Measurements from ENCODE around the gene SLC35F5.
"Not testable (repeated sequence)": the region's sequence is repeated elsewhere in the genome, so short reads cannot be mapped to it uniquely, and the experiment has no call there.

SLC35F5 gene

DNA sequence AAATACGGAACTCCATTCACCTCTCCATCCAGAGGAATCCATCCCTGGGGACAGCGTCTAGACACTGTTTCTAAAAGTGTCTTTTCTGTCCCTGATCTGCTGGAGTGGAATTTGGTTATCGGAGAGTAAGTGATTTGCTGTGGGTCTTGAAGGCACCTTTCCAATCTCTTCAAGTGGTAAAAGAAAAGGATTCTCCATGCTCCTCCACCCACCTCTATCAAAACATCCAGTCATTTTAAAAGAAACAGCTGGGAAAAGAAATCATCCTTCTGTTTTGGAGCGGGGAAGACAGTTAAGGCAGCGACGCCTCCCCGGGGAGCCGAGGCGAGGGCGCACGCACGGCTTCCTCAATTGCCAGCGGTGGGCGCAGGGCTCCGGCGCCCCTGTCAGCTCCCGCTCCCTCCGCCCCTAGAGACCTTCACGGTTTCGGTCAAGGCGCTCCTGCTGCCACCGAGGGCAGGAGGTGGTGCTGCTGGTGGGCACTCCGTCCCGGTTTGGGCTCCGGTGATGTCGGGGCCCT lies 547 bp downstream of the SLC35F5 start:
- DNase-seq: peak; percentile 40

DNA sequence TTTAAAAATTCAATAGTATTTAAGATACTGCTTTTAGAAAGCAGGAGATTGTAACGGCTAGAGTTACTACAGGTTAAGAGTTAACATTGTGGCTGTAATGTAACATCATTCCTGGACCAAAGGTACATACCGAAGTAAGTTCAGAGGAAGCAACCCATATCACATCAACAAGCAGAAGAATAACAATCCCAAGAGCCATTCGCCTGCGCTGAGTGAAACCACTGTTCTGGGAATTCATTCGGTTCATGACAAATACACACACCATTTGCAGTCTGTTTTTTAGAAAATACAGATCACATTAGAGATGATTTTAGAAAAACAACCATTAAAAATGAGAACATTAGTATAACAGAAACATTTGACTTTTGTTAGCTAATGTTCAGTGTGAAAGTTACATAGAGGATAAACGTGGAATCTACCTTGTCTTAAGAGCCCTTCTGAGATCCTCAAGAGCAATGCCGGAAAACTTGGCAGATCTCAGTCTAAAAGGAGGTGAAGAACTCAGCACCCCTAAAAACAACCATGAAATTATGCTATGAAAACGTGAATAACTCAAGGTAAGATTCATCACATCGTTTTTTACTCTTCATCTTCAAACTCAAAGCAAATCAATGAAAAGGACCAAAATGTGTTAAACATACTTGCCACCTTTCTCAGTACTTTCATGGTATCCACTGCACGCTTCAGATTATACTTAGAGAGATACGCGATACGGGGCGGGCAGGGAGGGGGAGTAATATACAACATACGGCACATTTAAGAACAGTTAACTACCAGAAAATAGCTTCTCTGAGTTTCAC lies 1.2 kb downstream of the SLC35F5 start:
- no peak for DNase-seq

DNA sequence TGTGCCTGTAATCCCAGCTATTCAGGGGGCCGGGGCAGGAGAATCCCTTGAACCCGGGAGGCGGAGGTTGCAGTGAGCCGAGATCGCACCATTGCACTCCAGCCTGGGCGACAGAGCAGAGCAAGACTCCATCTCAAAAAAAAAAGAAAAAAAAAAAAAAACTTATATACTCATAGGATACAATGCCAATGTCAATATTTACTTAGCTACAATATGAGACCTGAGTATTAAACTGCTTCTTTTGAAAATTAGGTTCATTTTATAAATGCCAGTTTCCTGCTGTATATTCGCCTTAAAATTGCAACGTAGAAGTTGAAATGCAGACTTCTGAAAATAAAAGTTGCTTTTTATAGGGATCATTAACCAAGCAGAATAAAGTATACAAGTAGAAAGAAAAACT lies 2.3 kb downstream of the SLC35F5 start:
- DNase-seq: no peak

DNA sequence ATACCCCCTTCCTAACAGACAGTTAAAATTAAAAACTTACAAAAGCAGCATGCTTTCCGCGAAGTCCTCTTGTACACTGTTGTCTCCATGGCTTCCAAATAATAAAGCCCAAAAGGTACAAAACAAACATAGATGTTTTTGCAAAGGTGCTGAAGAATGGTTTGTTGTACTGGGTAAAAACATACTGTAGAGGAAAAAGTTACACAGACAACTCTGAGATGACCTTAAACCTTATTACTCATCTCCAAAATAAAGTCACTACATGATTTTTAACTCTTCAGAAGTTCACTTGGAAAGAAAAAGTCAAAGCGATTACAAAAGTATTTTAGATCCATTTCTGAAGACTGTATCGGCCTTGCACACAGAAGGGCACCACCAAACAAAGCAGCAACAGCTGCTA lies 6.1 kb downstream of the SLC35F5 start:
- no peak for DNase-seq

DNA sequence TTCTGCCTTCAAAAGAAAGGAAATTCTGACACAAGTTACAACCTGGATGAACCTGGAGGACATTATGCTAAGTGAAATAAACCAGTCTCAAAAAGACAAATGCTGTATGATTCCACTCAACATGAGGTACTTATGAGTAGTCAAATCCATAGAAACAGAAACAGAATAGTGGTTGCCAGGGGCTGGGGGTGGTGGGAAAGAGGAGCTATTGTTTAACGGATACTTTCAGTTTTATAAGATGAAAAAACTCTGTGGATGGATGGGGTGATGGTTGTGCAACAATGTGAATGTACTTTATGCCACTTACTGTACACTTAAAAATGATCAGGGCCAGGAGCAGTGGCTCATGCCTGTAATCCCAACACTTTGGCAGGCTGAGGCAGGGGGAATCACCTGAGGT lies 15.4 kb downstream of the SLC35F5 start:
- DNase-seq: no peak

DNA sequence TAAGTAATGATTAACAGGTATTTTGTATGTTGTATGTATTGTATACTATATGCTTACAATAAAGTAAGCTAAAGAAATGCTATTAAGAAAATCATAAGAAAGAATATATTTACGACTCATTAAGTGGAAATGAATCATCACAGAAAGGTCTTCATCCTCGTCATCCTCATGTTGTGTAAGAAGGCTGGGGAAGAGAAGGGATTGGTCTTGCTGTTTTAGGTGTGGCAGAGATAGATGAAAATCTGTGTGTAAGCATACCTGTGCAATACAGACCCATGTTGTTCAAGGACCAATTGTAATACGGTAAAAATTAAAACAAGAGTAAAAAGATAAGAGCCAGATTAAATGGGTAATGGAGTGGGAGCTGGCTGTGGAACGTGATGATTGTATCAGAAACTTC lies 16.6 kb downstream of the SLC35F5 start:
- DNase-seq: no peak

DNA sequence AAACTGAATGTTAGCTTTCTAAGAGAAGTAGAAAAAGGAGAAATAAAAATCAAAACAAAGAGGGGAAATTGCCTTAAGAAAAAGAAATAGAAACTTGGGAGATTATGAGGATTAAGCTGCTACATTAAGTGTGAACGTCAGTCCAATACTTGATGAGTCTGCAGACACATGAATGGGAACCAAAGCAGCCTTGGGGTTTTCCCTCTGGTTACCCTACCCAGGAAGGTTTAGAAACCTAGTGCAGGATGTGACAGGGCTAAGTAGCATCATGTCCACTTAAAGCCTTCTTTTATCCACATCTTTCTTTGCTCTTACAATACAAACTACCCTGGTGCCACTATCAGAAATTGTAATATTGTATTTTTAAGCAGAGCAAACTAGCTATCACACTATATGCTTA lies 22.3 kb downstream of the SLC35F5 start:
- no peak for DNase-seq

DNA sequence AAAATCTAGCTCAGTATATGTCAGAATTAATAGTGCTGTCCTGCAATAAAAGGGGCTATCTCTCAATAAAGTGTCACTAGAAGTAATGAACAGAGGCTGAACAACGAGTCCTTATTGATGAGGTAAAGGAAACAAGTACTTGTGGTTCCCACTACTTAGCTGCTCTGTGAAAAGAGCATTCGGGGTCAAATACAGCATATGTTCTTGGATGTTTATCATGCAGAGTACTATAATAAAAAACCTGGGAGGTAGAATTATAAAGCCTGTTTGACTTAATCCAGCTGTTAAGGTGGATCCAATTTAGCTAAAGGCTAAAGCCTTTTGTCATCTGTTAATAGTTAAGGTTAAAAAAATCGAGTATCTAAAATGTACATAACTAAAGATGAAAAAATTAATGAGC lies 32.4 kb downstream of the SLC35F5 start:
- no peak for DNase-seq

DNA sequence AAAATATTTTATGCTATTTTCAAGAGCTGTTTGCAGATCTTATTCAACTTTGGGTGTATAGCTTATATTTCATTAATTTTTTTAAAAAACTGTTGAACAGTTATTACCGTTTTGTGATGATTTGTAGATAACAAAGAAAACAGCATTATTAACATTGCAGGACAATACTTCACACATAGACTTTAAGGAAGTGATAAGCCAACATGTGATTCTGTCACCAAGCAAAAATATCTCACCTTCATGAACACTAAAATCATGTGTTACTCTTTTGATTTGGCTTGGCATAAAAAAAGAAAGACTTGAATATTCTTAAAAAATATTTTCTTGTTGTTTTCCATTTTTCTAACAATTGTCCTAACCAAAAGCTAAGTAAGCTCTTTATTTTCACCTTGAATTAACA lies 33.0 kb downstream of the SLC35F5 start:
- no peak for DNase-seq

DNA sequence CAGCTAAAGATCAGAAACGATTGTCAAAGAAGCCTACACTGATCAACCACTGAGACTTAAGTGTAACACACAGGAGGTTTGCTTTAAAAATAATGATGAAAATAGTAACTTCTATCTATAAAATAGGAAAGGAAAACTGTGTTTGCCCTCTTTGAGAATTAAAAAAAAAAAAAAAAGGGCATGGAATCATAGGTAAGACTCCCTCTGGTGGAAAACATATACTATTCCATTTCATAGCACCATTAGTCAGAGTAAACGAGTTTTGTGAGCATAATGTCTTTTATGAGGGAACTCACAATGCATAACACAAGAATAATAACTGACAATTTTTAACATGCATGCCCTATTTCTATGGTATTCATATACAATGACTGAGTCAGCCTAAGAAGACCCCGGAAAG lies 36.3 kb downstream of the SLC35F5 start:
- no peak for DNase-seq

DNA sequence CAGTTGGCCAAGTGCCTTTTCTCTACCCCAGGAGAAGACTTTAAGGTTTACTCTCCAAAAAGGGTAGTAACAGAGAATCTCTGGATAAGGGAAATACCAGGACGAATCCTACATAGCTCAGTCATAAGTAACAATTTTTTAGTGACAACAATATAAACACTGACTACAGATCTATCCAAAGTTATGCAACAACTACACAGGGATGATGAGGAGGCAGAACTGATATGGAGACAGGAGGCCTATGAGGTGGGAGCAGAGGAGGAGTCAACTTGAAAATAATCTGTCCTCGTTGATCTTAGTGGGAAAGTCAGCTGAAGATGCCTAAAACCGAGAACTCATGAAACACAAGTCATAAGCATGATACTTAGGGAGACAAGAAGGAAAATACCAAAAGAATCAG lies 40.2 kb downstream of the SLC35F5 start:
- no peak for DNase-seq

DNA sequence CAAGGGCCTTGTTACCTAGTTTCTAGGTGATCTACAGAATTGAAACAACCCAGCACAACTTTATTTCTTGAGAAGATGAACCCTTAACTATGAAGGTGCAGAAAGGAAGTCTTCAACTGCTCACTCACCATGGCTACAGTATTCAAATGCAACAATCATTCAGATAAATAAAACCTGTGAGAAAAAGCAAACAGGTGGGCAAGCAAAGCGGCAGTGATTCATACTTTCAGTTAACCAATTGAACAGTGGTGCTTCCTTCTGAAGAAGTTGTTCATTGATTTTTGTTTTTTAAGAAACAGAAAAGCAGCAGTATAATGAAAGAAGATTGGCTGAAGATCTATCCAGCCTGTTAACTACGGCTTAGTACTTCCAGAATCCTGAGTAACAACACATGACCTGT lies 43.5 kb downstream of the SLC35F5 start:
- DNase-seq: no peak

DNA sequence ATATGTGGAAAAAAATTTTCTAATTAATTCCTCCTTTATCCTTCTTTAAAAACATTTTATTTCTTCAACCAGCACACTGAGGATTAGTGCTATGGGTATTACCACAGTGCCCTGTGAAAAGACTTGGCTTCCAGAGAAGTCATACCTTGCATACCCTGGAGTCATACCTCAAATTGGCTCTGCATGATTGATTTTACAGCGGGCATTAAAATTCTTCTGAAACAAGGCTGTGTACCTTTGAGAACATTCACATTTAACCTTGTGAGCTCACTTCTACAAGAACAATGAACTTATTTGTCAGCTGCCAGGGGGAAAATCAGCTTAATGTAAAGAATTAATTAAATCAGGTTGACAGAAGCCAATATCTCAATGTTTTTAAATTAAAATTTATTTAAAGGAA lies 44.6 kb downstream of the SLC35F5 start:
- DNase-seq: no peak

DNA sequence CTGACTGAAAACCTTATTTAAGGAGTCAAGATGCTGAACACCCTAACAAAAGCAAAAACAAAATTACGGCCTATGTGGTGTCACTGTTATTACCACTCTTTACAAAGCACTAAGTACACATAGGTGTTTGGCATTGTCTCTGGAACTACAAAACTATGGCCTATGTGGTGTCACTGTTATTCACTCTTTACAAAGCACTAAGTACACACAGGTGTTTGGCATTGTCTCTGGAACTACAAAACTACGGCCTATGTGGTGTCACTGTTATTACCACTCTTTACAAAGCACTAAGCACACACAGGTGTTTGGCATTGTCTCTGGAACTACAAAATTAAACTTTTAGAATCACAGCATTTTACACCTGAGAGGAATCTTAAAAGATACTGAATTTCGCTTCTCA lies 47.4 kb downstream of the SLC35F5 start:
- DNase-seq: peak; percentile 24

DNA sequence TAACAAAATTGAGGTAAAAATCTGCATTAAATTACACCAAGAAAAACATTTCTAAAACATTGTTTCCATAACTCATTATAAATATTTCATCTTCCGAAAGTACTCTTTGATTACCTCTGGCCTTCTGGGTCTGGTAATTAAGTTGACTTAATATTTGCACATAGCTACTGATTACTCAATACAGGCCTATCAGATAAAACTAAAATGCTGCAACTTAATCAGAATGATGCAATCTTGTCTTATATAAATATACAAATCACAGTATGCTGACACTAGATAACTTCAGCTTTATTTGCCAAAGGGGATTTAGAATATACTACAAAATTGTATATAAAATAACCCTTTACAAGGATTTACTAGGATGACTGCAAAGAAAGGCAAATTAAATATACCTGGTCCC lies 49.3 kb downstream of the SLC35F5 start:
- no peak for DNase-seq

DNA sequence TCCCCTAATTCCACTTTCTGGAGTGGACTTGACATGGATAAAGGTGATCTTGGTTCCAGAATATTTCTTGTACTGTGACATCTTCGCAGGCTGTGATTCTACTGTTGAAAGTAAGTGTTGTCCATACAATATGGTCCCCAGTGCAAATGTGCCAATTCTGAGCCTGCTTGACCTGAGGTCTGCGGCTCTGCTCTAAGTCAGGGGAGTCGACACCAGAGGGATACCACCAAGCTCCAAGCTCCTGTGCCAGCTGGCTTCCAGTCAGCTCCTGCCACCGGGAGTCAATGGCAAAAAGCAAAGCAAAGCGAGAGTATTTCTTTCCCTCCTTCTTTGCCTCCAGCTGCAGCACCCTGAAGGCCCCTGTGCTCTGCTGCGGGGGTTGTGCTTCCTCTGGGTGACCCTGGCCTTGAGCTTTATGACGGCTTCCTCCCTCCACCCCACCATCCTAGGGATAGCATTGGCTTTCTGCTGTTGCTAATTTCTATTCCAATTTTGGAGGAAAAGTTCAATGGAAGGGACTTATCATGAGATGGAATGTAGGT lies 50.4 kb downstream of the SLC35F5 start:
- no peak for DNase-seq

DNA sequence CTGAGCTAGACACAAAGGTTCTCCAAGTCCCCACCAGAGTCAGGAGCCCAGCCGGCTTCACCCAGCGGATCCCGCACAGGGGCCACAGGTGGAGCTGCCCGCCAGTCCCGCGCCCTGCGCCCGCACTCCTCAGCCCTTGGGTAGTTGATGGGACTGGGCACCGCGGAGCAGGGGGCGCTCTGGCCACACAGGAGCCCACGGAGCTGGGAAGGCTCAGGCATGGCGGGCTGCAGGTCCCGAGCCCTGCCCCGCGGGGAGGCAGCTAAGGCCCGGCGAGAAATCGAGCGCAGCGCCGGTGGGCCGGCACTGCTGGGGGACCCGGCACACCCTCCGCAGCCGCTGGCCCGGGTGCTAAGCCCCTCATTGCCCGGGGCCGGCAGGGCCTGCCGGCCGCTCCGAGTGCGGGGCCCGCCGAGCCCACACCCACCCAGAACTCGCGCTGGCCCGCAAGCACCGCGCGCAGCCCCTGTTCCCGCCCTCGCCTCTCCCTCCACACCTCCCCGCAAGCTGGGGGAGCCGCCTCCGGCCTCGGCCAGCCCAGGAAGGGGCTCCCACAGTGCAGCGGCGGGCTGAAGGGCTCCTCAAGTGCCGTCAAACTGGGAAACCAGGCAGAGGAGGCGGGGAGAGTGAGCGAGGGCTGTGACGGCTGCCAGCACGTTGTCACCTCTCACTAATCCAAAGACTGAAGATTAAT lies 52.0 kb downstream of the SLC35F5 start:
- DNase-seq: not testable (repeated sequence)

DNA sequence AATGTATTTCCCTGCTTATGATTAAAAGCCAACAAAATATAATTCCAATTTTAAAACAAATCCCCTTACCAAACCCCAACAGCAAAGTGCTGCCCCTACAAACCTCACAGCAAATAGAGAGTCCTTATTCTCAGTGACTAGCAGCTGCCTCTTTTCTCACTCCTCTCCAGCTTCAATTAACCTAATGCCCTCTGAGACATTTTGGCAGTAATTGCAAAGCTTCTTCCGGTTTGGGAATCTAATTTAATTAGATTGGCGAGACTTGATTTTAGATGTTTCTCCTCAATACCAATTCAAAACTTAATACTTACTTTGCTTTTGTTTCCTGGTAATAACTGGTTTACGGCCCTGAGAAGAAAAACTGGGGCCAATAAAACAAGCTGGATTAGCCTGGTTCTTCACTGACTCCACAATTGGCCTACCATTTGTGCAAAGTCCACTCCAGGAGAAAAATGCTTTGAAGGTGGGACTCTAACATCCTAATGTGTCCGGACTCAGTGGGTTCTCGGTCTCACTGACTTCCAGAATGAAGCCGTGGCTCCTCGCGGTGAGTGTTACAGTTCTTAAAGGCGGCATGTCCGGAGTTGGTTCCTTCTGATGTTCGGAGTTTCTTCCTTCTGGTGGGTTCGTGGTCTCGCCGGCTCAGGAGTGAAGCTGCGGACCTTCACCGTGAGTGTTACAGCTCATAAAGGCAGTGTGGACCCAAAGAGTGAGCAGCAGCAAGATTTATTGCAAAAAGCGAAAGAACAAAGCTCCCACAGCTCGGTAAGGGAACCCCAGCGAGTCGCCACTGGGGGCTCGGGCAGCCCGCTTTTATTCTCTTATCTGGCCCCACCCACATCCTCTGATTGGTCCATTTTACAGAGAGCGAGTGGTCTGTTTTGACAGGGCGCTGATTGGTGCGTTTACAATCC lies 52.8 kb downstream of the SLC35F5 start:
- DNase-seq: no peak

DNA sequence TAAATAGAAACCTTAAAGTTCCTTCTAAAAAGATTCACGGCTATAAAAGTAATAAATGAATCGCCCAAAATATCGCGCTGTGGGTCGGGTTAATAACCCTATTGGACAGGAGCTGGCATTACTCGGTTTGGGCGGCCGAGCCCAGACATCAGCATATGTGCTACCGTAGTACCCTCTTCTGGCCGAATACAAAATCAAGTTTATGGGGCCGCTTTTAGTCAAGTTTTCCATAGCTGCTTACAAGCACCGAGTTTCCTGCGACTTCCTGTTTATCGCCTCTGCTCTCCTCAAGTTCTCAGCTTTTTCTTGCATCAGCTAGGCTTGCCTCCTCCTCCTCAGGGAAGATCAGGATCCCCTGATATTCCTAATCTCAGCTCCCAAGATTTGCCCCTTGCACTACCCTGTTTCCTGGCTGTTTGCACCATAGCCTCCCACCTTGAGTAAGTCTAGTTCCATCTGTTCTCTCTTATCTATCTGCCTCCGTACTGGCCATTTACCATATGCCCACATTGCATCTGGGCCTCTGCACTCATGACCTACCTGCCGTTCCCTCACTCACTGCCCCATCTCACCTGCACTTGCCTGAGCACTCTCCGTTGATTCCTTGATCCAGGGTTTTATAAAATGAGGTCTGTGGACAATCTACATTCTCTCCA lies 56.1 kb downstream of the SLC35F5 start:
- DNase-seq: no peak

DNA sequence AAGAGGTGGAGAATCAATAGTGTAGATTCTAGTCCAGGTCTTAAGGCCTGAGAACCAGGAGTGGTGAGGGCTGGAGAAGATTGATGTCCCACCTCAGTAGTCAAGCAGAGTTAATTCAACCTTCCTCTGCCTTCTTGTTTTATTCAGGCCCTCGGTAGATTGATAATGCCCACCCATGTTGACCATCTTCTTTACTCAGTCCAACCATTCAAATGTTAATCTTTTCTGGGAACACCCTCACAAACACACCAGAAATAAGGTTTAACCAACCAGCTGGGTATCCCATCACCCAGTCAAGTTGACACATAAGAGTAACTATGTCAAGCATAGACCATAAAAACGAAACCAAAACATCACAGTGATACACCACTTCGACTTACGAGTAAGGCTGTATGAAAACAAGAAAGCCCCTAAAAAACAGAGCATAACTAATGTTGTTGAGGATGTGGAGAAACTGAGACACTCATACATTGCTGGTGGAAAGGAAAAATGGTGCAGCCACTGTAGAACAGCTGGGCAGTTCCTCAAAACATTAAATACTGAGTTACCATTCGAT lies 57.5 kb downstream of the SLC35F5 start:
- DNase-seq: no peak

DNA sequence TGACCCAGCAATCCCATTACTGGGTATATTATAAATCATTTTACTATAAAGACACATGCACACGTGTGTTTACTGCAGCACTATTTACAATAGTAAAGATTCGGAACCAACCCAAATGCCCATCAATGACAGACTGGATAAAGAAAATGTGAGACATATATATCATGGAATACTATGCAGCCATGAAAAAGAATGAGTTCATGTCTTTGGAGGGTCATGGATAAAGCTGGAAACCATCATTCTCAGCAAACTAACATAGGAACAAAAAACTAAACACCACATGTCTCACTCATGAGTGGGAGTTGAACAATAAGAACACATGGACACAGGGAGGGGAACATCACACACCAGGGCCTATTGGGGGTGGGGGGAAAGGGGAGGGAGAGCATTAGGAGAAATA lies 58.2 kb downstream of the SLC35F5 start:
- not testable (repeated sequence) for DNase-seq

DNA sequence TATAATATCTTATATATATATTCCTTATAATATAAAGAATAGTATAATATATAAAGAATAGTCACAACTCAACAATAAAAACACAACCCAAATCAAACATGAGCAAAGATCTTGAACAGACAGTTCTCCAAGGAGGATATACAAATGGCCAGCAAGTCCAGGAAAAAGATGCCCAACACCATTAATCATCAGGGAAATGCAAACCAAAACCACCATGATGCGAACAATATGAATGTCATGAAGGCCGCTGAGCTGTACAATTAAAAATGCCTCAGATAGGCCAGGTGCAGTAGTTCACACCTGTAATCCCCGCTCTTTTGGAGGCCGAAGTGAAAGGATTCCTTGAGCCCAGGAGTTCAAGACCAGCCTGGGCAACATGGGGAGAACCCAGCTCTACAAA lies 58.9 kb downstream of the SLC35F5 start:
- no peak for DNase-seq

Measured in NCI-H1105 (cell line).